ENCODE results near the gene PRKG1. TPM values are rescaled to one million over a fixed set of nuclear protein-coding genes. Genes with fewer than 3 reads are reported as not detected.

Gene PRKG1
- total and polyA plus RNA-seq, 2 of the 4 experiments (the other 2 are of a cell fraction): 3.5 to 18.3 TPM

DNA sequence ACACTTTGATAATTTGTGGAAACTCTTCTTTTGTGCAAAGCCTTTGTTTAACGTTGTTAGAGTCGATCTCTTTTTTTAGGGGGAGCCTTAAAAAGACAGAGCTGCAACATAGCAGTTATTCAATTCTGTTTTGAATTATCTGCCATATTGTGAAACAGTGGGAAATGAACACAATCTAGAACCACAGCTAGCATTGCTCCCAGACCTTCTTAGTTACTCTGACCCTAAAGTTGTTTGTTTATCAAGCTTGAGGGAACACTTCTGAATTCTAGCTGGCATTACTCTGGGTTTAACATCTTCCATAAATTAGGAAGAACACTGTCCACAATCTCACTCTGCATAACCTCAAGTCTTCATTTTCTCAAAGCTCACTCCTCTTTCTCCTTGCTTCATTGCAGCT lies 217.7 kb downstream of the PRKG1 start:
- TF ChIP-seq NFE2L2 (IDR thresholded peaks at IDR 0.05; ENCODE audit: low read depth, low read length): no peak
- TF ChIP-seq BHLHE40 (IDR thresholded peaks at IDR 0.05; ENCODE audit: low read depth, low read length): no peak
- no peak for TF ChIP-seq RFX5 (IDR thresholded peaks at IDR 0.05; ENCODE audit: low read depth, low read length)
- no peak for TF ChIP-seq FOS (IDR thresholded peaks at IDR 0.05; ENCODE audit: low read depth, low read length)
- no peak for TF ChIP-seq RCOR1 (IDR thresholded peaks at IDR 0.05; ENCODE audit: insufficient replicate concordance, low read length)
- TF ChIP-seq MAZ (IDR thresholded peaks at IDR 0.05; ENCODE audit: borderline replicate concordance, low read depth, low read length): no peak
- TF ChIP-seq, protein P1, sequence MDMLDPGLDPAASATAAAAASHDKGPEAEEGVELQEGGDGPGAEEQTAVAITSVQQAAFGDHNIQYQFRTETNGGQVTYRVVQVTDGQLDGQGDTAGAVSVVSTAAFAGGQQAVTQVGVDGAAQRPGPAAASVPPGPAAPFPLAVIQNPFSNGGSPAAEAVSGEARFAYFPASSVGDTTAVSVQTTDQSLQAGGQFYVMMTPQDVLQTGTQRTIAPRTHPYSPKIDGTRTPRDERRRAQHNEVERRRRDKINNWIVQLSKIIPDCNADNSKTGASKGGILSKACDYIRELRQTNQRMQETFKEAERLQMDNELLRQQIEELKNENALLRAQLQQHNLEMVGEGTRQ (IDR thresholded peaks at IDR 0.05; ENCODE audit: low read depth, low read length): no peak
- TF ChIP-seq SMC3 (IDR thresholded peaks at IDR 0.05; ENCODE audit: low read depth, low read length): no peak
- no peak for TF ChIP-seq CEBPB (IDR thresholded peaks at IDR 0.05; ENCODE audit: low read depth, low read length)
- TF ChIP-seq, protein P2, sequence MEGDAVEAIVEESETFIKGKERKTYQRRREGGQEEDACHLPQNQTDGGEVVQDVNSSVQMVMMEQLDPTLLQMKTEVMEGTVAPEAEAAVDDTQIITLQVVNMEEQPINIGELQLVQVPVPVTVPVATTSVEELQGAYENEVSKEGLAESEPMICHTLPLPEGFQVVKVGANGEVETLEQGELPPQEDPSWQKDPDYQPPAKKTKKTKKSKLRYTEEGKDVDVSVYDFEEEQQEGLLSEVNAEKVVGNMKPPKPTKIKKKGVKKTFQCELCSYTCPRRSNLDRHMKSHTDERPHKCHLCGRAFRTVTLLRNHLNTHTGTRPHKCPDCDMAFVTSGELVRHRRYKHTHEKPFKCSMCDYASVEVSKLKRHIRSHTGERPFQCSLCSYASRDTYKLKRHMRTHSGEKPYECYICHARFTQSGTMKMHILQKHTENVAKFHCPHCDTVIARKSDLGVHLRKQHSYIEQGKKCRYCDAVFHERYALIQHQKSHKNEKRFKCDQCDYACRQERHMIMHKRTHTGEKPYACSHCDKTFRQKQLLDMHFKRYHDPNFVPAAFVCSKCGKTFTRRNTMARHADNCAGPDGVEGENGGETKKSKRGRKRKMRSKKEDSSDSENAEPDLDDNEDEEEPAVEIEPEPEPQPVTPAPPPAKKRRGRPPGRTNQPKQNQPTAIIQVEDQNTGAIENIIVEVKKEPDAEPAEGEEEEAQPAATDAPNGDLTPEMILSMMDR (conservative IDR thresholded peaks at IDR 0.05; ENCODE audit: low read depth, low read length): no peak
- TF ChIP-seq MXI1 (IDR thresholded peaks at IDR 0.05; ENCODE audit: borderline replicate concordance, low read depth, low read length): no peak
- TF ChIP-seq, protein P3, sequence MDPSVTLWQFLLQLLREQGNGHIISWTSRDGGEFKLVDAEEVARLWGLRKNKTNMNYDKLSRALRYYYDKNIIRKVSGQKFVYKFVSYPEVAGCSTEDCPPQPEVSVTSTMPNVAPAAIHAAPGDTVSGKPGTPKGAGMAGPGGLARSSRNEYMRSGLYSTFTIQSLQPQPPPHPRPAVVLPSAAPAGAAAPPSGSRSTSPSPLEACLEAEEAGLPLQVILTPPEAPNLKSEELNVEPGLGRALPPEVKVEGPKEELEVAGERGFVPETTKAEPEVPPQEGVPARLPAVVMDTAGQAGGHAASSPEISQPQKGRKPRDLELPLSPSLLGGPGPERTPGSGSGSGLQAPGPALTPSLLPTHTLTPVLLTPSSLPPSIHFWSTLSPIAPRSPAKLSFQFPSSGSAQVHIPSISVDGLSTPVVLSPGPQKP (IDR thresholded peaks at IDR 0.05; ENCODE audit: borderline replicate concordance, low read depth, low read length): no peak
- no peak for TF ChIP-seq POLR2A (IDR thresholded peaks at IDR 0.05; ENCODE audit: low read depth, low read length)
- no peak for TF ChIP-seq CHD1 (IDR thresholded peaks at IDR 0.05; ENCODE audit: low read depth, low read length)
- no peak for TF ChIP-seq MAFK (IDR thresholded peaks at IDR 0.05; ENCODE audit: low read depth, low read length)
- TF ChIP-seq RAD21 (IDR thresholded peaks at IDR 0.05; ENCODE audit: low read length): no peak
- no TSS peak for BruUV-seq (replicated peaks)
- in situ Hi-C loops (cut with MboI; ENCODE audit: low sequenced_read_pairs): no loop called here
- DNase-seq: no peak
- Histone ChIP-seq H3K14ac (replicated peaks; ENCODE audit: low read depth, low read length) (no peak overlapping the region), H4K5ac (ENCODE audit: low read depth, low read length) (no peak overlapping the region; the same call in 1 of the 2 replicates), H3K27me3 (ENCODE audit: control insufficient read depth, insufficient read depth, low read length) (no peaks in the 10 kb centered on the region), H2AK9ac (replicated peaks; ENCODE audit: low read depth, low read length, poor library complexity) (no peak overlapping the region), H2BK15ac (ENCODE audit: low read depth, low read length) (no peak overlapping the region), H3K27ac (ENCODE audit: insufficient read depth, low read length) (no peak overlapping the region), H3K9ac (ENCODE audit: low read depth, low read length) (no peak overlapping the region), H2AK5ac (ENCODE audit: low read depth, low read length) (no peak overlapping the region), H3K4me3 (ENCODE audit: insufficient read depth, low read depth, low read length) (no peak overlapping the region), H3K4ac (ENCODE audit: low read depth, low read length) (no peak overlapping the region), H3K18ac (ENCODE audit: low read depth, low read length) (no peak overlapping the region), H3K23ac (ENCODE audit: low read depth, low read length) (no peak overlapping the region), H3K4me1 (ENCODE audit: control insufficient read depth, insufficient read depth, low read length) (no peaks in the 10 kb centered on the region), H4K20me1 (ENCODE audit: insufficient read depth, low read length) (no peaks in the 10 kb centered on the region; the same call in 1 of the 2 replicates), H3K36me3 (ENCODE audit: control insufficient read depth, insufficient read depth, low read length) (no peaks in the 10 kb centered on the region; the same call in 1 of the 2 replicates), H3K9me3 (ENCODE audit: control insufficient read depth, insufficient read depth, low read length) (no peaks in the 10 kb centered on the region), H3K9me1 (ENCODE audit: insufficient read depth, low read length) (no peaks in the 10 kb centered on the region), H2AFZ (replicated peaks; ENCODE audit: low read length, poor library complexity) (no peak overlapping the region), H3K4me2 (ENCODE audit: low read depth, low read length) (no peak overlapping the region), H2BK5ac (ENCODE audit: low read depth, low read length, poor library complexity, severe bottlenecking) (no peak overlapping the region), H4K8ac (ENCODE audit: low read depth in 2 of 2, low read length in 2 of 2) (no peak overlapping the region), H2BK120ac (ENCODE audit: low read depth, low read length) (no peak overlapping the region), H3K56ac (ENCODE audit: extremely low read depth, insufficient read depth, low read length) (no peak overlapping the region), H2BK20ac (ENCODE audit: low read depth, low read length) (no peak overlapping the region), H4K91ac (ENCODE audit: insufficient read depth, low read depth, low read length) (no peak overlapping the region), H3K79me1 (ENCODE audit: low read depth in 1 of 2, low read length in 2 of 2) (peaks cover 12% of the 10 kb centered on the region in 2 experiments)
- ATAC-seq (ENCODE audit: low read depth): no peak
- WGBS, 2 experiments (ENCODE audit: extremely low coverage in 2 of 2, insufficient read length in 1 of 2): no CpG with 5 or more reads among the region's 2 CpGs
- intact Hi-C loops (cut with micrococcal nuclease): no loop called here
- POLR2A ChIA-PET (ENCODE audit: unreplicated experiment): no interaction called here
- dilution Hi-C loops (cut with HindIII; ENCODE audit: low sequenced_read_pairs, unreplicated experiment): no loop called here
- CTCF ChIA-PET: no interaction called here
